Activated T-cell treated with anti-CD3 and anti-CD28 coated beads, Interleukin-2, amount 50 U/mL, for 24 hours (primary cell): Measurements from ENCODE around the gene OR8B2.
"Not testable (repeated sequence)": the region's sequence is repeated elsewhere in the genome, so short reads cannot be mapped to it uniquely, and the experiment has no call there.

Experiments used
- DNase-seq: peaks from one replicate; pipeline ENCODE4 v3.0.0-alpha.2; 2020
- H3K27ac Mint-ChIP-seq: 2 replicates; pipeline ENCODE4 v1.8.0; 2020; ENCODE audit warnings: mild to moderate bottlenecking, mixed read lengths
- H3K27me3 Mint-ChIP-seq: 2 replicates; pipeline ENCODE4 v1.8.0; 2020; ENCODE audit warnings: mixed read lengths
- H3K36me3 Mint-ChIP-seq: 2 replicates; pipeline ENCODE4 v1.8.0; 2020; ENCODE audit warnings: low read depth, mixed read lengths
- H3K4me1 Mint-ChIP-seq: 2 replicates; pipeline ENCODE4 v1.8.0; 2020; ENCODE audit warnings: low read depth, mixed read lengths
- H3K4me3 Mint-ChIP-seq: 2 replicates; pipeline ENCODE4 v1.8.0; 2020; ENCODE audit warnings: mild to moderate bottlenecking, moderate library complexity, mixed read lengths
- H3K9me3 Mint-ChIP-seq: 2 replicates; pipeline ENCODE4 v1.8.0; 2020; ENCODE audit warnings: mixed read lengths

The OR8B2 gene

GRCh38 chr11:124384399-124384798 lies at the start of gene OR8B2:
OR8B2 (minus strand) TSS chr11:124384499; CDS start chr11:124383343, 1,156 bp downstream.
- H3K4me1 Mint-ChIP-seq = no peaks in the 10 kb centered on the region
- no peak within 1 kb of the TSS for H3K4me3 Mint-ChIP-seq
- no peak within 1 kb of the TSS for H3K27ac Mint-ChIP-seq
- no peaks in the 10 kb centered on the region for H3K36me3 Mint-ChIP-seq
- DNase-seq = no peak
- H3K27me3 Mint-ChIP-seq = peaks cover 3% of the 10 kb centered on the region
- H3K9me3 Mint-ChIP-seq = peaks cover 3% of the 10 kb centered on the region

- Mint-ChIP-seq H3K36me3 (no peaks in the 10 kb centered on the region), H3K27me3 (peaks cover 9% of the 10 kb centered on the region), H3K27ac (no peak overlapping the region), H3K4me3 (no peak overlapping the region), H3K9me3 (peaks cover 9% of the 10 kb centered on the region), H3K4me1 (no peaks in the 10 kb centered on the region)
- DNase-seq = no peak
These were observed 45.3 kb upstream of the OR8B2 start for GRCh38 chr11:124429599-124429998.

GRCh38 chr11:124424384-124424921 lies 40.2 kb upstream of the OR8B2 start, which contains the start of gene OR8B4:
OR8B4 (minus strand) TSS chr11:124424871; CDS start chr11:124424871, 0 bp downstream.
- H3K9me3 Mint-ChIP-seq = peaks cover 5% of the 10 kb centered on the region
- peaks cover 22% of the 10 kb centered on the region for H3K27me3 Mint-ChIP-seq
- no peak for DNase-seq
- H3K27ac Mint-ChIP-seq = no peak within 1 kb of the TSS
- no peaks in the 10 kb centered on the region for H3K36me3 Mint-ChIP-seq
- H3K4me3 Mint-ChIP-seq = no peak within 1 kb of the TSS
- no peaks in the 10 kb centered on the region for H3K4me1 Mint-ChIP-seq

GRCh38 chr11:124421043-124421442 lies 36.7 kb upstream of the OR8B2 start:
- no peak for DNase-seq
- Mint-ChIP-seq H3K4me1 (no peaks in the 10 kb centered on the region), H3K27ac (no peak overlapping the region), H3K27me3 (peaks cover 33% of the 10 kb centered on the region), H3K9me3 (no peaks in the 10 kb centered on the region), H3K36me3 (no peaks in the 10 kb centered on the region), H3K4me3 (no peak overlapping the region)

- Mint-ChIP-seq H3K36me3 (no peaks in the 10 kb centered on the region), H3K4me3 (no peak overlapping the region), H3K9me3 (no peaks in the 10 kb centered on the region), H3K4me1 (no peaks in the 10 kb centered on the region), H3K27ac (no peak overlapping the region), H3K27me3 (peaks cover 19% of the 10 kb centered on the region)
- DNase-seq = no peak
These were observed 31.1 kb upstream of the OR8B2 start for GRCh38 chr11:124415356-124415923.

GRCh38 chr11:124409906-124410305 lies 25.6 kb upstream of the OR8B2 start:
- H3K27ac Mint-ChIP-seq = no peak overlapping the region
- H3K4me1 Mint-ChIP-seq = no peaks in the 10 kb centered on the region
- no peak for DNase-seq
- H3K27me3 Mint-ChIP-seq = peaks cover 9% of the 10 kb centered on the region
- no peak overlapping the region for H3K4me3 Mint-ChIP-seq
- H3K36me3 Mint-ChIP-seq = no peaks in the 10 kb centered on the region
- no peaks in the 10 kb centered on the region for H3K9me3 Mint-ChIP-seq

- no peak for DNase-seq
- Mint-ChIP-seq H3K27me3 (peaks cover 9% of the 10 kb centered on the region), H3K4me3 (no peak overlapping the region), H3K36me3 (no peaks in the 10 kb centered on the region), H3K9me3 (peaks cover 2% of the 10 kb centered on the region), H3K4me1 (peaks cover 2% of the 10 kb centered on the region), H3K27ac (no peak overlapping the region)
These were observed 21.3 kb upstream of the OR8B2 start for GRCh38 chr11:124405581-124405980.

- H3K4me3 Mint-ChIP-seq, DNase-seq, H3K27me3 Mint-ChIP-seq, H3K36me3 Mint-ChIP-seq, H3K4me1 Mint-ChIP-seq, H3K27ac Mint-ChIP-seq, H3K9me3 Mint-ChIP-seq: not testable (repeated sequence)
These were observed 18.9 kb upstream of the OR8B2 start for GRCh38 chr11:124403186-124403585.

- Mint-ChIP-seq H3K27me3 (peaks cover 3% of the 10 kb centered on the region), H3K4me3 (no peak overlapping the region), H3K36me3 (no peaks in the 10 kb centered on the region), H3K4me1 (peaks cover 2% of the 10 kb centered on the region), H3K27ac (no peak overlapping the region), H3K9me3 (peaks cover 2% of the 10 kb centered on the region)
- no peak for DNase-seq
These were observed 18.1 kb upstream of the OR8B2 start for GRCh38 chr11:124402326-124402922.

- H3K27me3 Mint-ChIP-seq = no peaks in the 10 kb centered on the region
- H3K27ac Mint-ChIP-seq = no peak within 1 kb of the TSS
- no peak within 1 kb of the TSS for H3K4me3 Mint-ChIP-seq
- H3K9me3 Mint-ChIP-seq = peaks cover 2% of the 10 kb centered on the region
- H3K36me3 Mint-ChIP-seq = no peaks in the 10 kb centered on the region
- no peak for DNase-seq
- peaks cover 2% of the 10 kb centered on the region for H3K4me1 Mint-ChIP-seq
These were observed 14.6 kb upstream of the OR8B2 start, which contains the start of gene OR8B3 for GRCh38 chr11:124398924-124399323. OR8B3 (minus strand) TSS chr11:124399024; CDS start chr11:124397351, 1,673 bp downstream.

GRCh38 chr11:124396847-124397246 lies 12.5 kb upstream of the OR8B2 start:
- H3K27ac Mint-ChIP-seq, H3K4me3 Mint-ChIP-seq, DNase-seq, H3K36me3 Mint-ChIP-seq, H3K27me3 Mint-ChIP-seq, H3K9me3 Mint-ChIP-seq, H3K4me1 Mint-ChIP-seq: not testable (repeated sequence)

GRCh38 chr11:124394408-124394807 lies 10.1 kb upstream of the OR8B2 start:
- Mint-ChIP-seq H3K9me3 (no peaks in the 10 kb centered on the region), H3K27me3 (peaks cover 8% of the 10 kb centered on the region), H3K27ac (no peak overlapping the region), H3K4me3 (no peak overlapping the region), H3K4me1 (no peaks in the 10 kb centered on the region), H3K36me3 (no peaks in the 10 kb centered on the region)
- DNase-seq = no peak

GRCh38 chr11:124382857-124383256 lies 1.4 kb downstream of the OR8B2 start:
- not testable (repeated sequence) for H3K27me3 Mint-ChIP-seq, H3K4me1 Mint-ChIP-seq, DNase-seq, H3K36me3 Mint-ChIP-seq, H3K27ac Mint-ChIP-seq, H3K4me3 Mint-ChIP-seq, H3K9me3 Mint-ChIP-seq

GRCh38 chr11:124380585-124380984 lies 3.7 kb downstream of the OR8B2 start:
- Mint-ChIP-seq H3K27me3 (no peaks in the 10 kb centered on the region), H3K9me3 (no peaks in the 10 kb centered on the region), H3K4me3 (no peak overlapping the region), H3K36me3 (no peaks in the 10 kb centered on the region), H3K27ac (no peak overlapping the region), H3K4me1 (no peaks in the 10 kb centered on the region)
- no peak for DNase-seq

GRCh38 chr11:124376280-124376679 lies 8.0 kb downstream of the OR8B2 start:
- Mint-ChIP-seq H3K9me3 (no peaks in the 10 kb centered on the region), H3K4me1 (no peaks in the 10 kb centered on the region), H3K36me3 (no peaks in the 10 kb centered on the region), H3K27ac (no peak overlapping the region), H3K27me3 (peaks cover 3% of the 10 kb centered on the region), H3K4me3 (no peak overlapping the region)
- DNase-seq = no peak
